Measurements from ENCODE around the gene ODF2L. TPM values are rescaled to one million over a fixed set of nuclear protein-coding genes. Genes with fewer than 3 reads are reported as not detected.

The ODF2L gene
- total RNA-seq, 1 experiment from 2014 or later, result 33.6 TPM

DNA sequence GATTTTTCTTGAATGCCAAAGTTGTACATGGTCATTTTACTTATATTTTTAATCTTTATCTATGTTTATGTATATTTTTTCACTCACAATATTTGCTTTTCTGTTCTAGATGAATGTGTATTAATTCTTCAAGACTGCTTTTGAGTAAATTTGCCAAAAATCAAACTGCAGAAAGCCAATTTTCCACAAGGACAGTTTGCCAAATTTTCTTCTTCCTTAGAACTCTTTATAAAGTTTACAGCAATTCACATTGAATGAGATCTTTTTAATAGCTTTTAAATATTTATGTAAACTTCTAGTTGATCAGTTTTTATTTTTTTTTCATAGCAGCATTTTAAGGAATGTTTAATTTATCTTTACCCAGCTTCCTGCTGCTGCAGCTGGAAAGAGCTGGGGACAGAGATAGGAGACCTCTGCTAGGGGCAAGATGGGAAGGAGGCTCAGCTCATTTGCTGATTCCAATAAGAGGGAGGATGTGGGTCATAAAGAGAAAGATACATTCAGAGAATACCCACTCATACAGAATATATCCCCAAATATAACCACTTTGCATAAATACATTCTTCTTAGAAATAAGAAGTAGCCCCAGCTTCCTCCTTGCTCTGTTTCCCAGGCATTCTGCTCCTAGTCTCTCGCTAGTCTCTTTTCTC lies 93.0 kb downstream of the ODF2L start:
- H3K4me3 ChIP-seq, result no peak overlapping the region

More for the DNA sequence above, 93.0 kb downstream of the ODF2L start:
- Histone ChIP-seq H3K9me2 (ENCODE audit: insufficient read depth) (no peaks in the 10 kb centered on the region), H3K4me1 (replicated peaks; ENCODE audit: insufficient read depth) (no peaks in the 10 kb centered on the region), H2AFZ (no peak overlapping the region), H4K20me1 (ENCODE audit: insufficient read depth) (no peaks in the 10 kb centered on the region), H3K27ac (no peak overlapping the region), H3K4me2 (no peak overlapping the region), H3K79me2 (ENCODE audit: low read depth) (no peaks in the 10 kb centered on the region), H3K9me3 (ENCODE audit: insufficient read depth, low read depth) (no peaks in the 10 kb centered on the region; the same call in 1 of the 2 replicates), H3K27me3 (ENCODE audit: insufficient read depth, low read depth) (peaks cover 3% of the 10 kb centered on the region; the same call in 1 of the 2 replicates), H3F3A (ENCODE audit: insufficient read depth, low read depth) (no peaks in the 10 kb centered on the region), H3K36me3 (ENCODE audit: low read depth) (no peaks in the 10 kb centered on the region)
- intact Hi-C loops (cut with micrococcal nuclease; ENCODE audit: unreplicated experiment), result no loop called here
- ChIA-PET POLR2A (ENCODE audit: unreplicated experiment) (interaction anchor here (0.7 kb wide), 1 partner anchor 103 kb away, joined by 3 read pairs; no protein-coding TSS in a partner anchor), CTCF (interaction anchor here (0.6 kb wide), 1 partner anchor 14 kb away, joined by 5 read pairs; no protein-coding TSS in a partner anchor)
- BruUV-seq (replicated peaks), result no TSS peak
- DNase-seq, result no peak
- TF ChIP-seq EZH2 (IDR thresholded peaks at IDR 0.05; ENCODE audit: low read depth), result no peak
- TF ChIP-seq, protein P1, sequence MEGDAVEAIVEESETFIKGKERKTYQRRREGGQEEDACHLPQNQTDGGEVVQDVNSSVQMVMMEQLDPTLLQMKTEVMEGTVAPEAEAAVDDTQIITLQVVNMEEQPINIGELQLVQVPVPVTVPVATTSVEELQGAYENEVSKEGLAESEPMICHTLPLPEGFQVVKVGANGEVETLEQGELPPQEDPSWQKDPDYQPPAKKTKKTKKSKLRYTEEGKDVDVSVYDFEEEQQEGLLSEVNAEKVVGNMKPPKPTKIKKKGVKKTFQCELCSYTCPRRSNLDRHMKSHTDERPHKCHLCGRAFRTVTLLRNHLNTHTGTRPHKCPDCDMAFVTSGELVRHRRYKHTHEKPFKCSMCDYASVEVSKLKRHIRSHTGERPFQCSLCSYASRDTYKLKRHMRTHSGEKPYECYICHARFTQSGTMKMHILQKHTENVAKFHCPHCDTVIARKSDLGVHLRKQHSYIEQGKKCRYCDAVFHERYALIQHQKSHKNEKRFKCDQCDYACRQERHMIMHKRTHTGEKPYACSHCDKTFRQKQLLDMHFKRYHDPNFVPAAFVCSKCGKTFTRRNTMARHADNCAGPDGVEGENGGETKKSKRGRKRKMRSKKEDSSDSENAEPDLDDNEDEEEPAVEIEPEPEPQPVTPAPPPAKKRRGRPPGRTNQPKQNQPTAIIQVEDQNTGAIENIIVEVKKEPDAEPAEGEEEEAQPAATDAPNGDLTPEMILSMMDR (conservative IDR thresholded peaks at IDR 0.05), result no peak

Small RNA genes lying within 50 kb of the gene (microRNA-seq; reads per million reads assigned to microRNA genes)
- gene MIR7856 (ENCODE audit: borderline number of aligned reads, borderline replicate concordance), result not detected

Other genes starting within 250 kb of the ODF2L start
- gene COL24A1, start 239.6 kb downstream of the ODF2L start, total RNA-seq (2021), result 0.08 and 0.15 TPM in 2 replicates
- gene CLCA2, start 27.8 kb upstream of the ODF2L start, total RNA-seq (2021), result 0.20 and 0.25 TPM in 2 replicates
- not detected in 2 replicates for gene CLCA1, start 72.6 kb upstream of the ODF2L start, total RNA-seq (2021)
- not detected in 2 replicates for gene CLCA4, start 150.8 kb upstream of the ODF2L start, total RNA-seq (2021)

Measured in PC-9 (cell line).